HepG2 (cell line): ENCODE data around the gene CD207. TPM values are rescaled to one million over a fixed set of nuclear protein-coding genes. Genes with fewer than 3 reads are reported as not detected.

Experiments
- ATAC-seq: fragments of 200-7000 bp; cut with Tn5 transposase; 3 replicates; pipeline ENCODE4 v1.9.1; 2020; ENCODE audit warnings: mild to moderate bottlenecking, moderate library complexity
- BruUV-seq: library from RNA; stranded (reverse); fragments of 400-500 nt; replicated peaks from 2 replicates; lab custom pipeline; 2021; lab: Mats Ljungman, UMichigan
- CTCF ChIA-PET: fragments of 300-600 bp; formaldehyde crosslinking; extraction: SDS; loops from one replicate; lab custom pipeline; 2021; ENCODE audit warnings: low total read pairs, inconsistent platforms, low intra/inter-chr PET ratio; lab: Yijun Ruan, JAX
- POLR2A ChIA-PET: fragments of 350-600 bp; sonication (Branson Sonifier 250); formaldehyde crosslinking; loops from one replicate; lab custom pipeline; 2020; ENCODE audit warnings: antibody characterized with exemption, inconsistent platforms; lab: Yijun Ruan, JAX
- DNase-seq: peaks from one replicate; pipeline ENCODE4 v3.0.0-alpha.2; 2015; ENCODE audit warnings: low spot score
- FAIRE-seq: peaks from 3 replicates; lab custom pipeline; 2011; peaks lifted over from hg19 to GRCh38; lab: Jason Lieb, UNC
- H2AFZ ChIP-seq: one replicate; pipeline ENCODE4 v1.6.1; 2011; ENCODE audit warnings: low read length, inconsistent platforms
- H3K27ac ChIP-seq: fragments of 300-600 bp; 3 replicates; pipeline ENCODE4 v1.8.0; 2011; ENCODE audit warnings: mixed run types, mild to moderate bottlenecking, mixed read lengths, low read length, inconsistent platforms; ENCODE audit not compliant: insufficient read depth; ENCODE audit errors: extremely low read length
- H3K27me3 ChIP-seq, 2 experiments: fragments of 200-600 bp in 1 of 2; 2 replicates in 1 of 2; 3 replicates in 1 of 2; pipeline versions ENCODE4 v1.6.0 to v1.8.0; 2011; ENCODE audit warnings: low read length in 2 of 2, mild to moderate bottlenecking in 2 of 2, moderate library complexity in 2 of 2, inconsistent platforms in 1 of 2; ENCODE audit not compliant: insufficient read depth in 2 of 2, control insufficient read depth in 1 of 2
- H3K36me3 ChIP-seq, 2 experiments: fragments of 200-600 bp in 1 of 2; replicated peaks in 1 of 2; 2 replicates in 1 of 2; 3 replicates in 1 of 2; pipeline versions ENCODE4 v1.5.1 to v1.8.0; 2011; ENCODE audit warnings: low read length in 2 of 2, inconsistent platforms in 1 of 2; ENCODE audit not compliant: insufficient read depth in 2 of 2, control insufficient read depth in 1 of 2
- H3K4me1 ChIP-seq: 2 replicates; pipeline ENCODE4 v1.5.1; 2012; ENCODE audit warnings: low read length, inconsistent platforms; ENCODE audit not compliant: insufficient read depth
- H3K4me2 ChIP-seq: 2 replicates; pipeline ENCODE4 v1.6.0; 2011; ENCODE audit warnings: low read depth, low read length, inconsistent platforms
- H3K4me3 ChIP-seq, 3 experiments: fragments of 200-600 bp in 1 of 3; sonication (generic), shearing (Covaris generic) in 1 of 3; replicated peaks in 1 of 3; 2 replicates each; pipeline ENCODE4 v1.5.1; 2011 to 2016; ENCODE audit warnings: low read length in 3 of 3, inconsistent platforms in 2 of 3, low read depth in 2 of 3, mild to moderate bottlenecking in 2 of 3, control low read depth in 1 of 3, mixed read lengths in 1 of 3; ENCODE audit not compliant: insufficient read depth in 1 of 3
- H3K79me2 ChIP-seq: one replicate; pipeline ENCODE4 v1.6.1; 2011; ENCODE audit warnings: low read length, inconsistent platforms; ENCODE audit not compliant: insufficient read depth
- H3K9ac ChIP-seq: 2 replicates; pipeline ENCODE4 v1.6.0; 2011; ENCODE audit warnings: mild to moderate bottlenecking, low read depth, low read length, inconsistent platforms; ENCODE audit not compliant: insufficient read depth
- H3K9me3 ChIP-seq: 2 replicates; pipeline ENCODE4 v1.5.1; 2012; ENCODE audit warnings: mild to moderate bottlenecking, low read length
- H4K20me1 ChIP-seq: 2 replicates; pipeline ENCODE4 v1.6.0; 2011; ENCODE audit warnings: inconsistent platforms, mild to moderate bottlenecking, low read length, moderate library complexity; ENCODE audit not compliant: insufficient read depth
- GTF3A ChIP-seq: sonication (generic); formaldehyde crosslinking; conservative IDR thresholded peaks from 2 replicates; pipeline ENCODE4 v1.4.0; 2020; ENCODE audit warnings: mild to moderate bottlenecking, missing genetic modification reagents
- MAFG ChIP-seq: sonication (generic); formaldehyde crosslinking; IDR thresholded peaks from 2 replicates; pipeline ENCODE4 v1.5.1; 2020; ENCODE audit warnings: mild to moderate bottlenecking, missing genetic modification reagents
- ZNF687 ChIP-seq: sonication (generic); formaldehyde crosslinking; IDR thresholded peaks from 2 replicates; pipeline ENCODE4 v1.5.1; 2020; ENCODE audit warnings: mild to moderate bottlenecking, missing genetic modification reagents, moderate library complexity
- ZNF790 ChIP-seq: sonication (generic); formaldehyde crosslinking; IDR thresholded peaks from 2 replicates; pipeline ENCODE4 v1.8.0; 2022; ENCODE audit warnings: missing genetic modification reagents, mild to moderate bottlenecking, borderline replicate concordance
- WGBS: methylation state at CpG from one replicate; pipeline ENCODE4 v1.1.6; 2017; ENCODE audit warnings: low lambda C conversion rate; 5-methylcytosine and 5-hydroxymethylcytosine counted together
- in situ Hi-C: cut with HindIII; loops from 2 replicates; pipeline ENCODE4 v1.10.0; 2017; ENCODE audit warnings: low pct_unique_long_range_greater_than_20kb; ENCODE audit not compliant: extremely low pct_ligation_motif_present
- intact Hi-C: fragments of 100-400 bp; cut with micrococcal nuclease; formaldehyde crosslinking; loops from one replicate; pipeline ENCODE4 v1.10.0; 2022; ENCODE audit not compliant: unreplicated experiment
- polyA plus RNA-seq, 8 experiments: library from polyadenylated mRNA; depleted of rRNA in 3 of 8; stranded (reverse) in 7 of 8; unstranded in 1 of 8; fragments of >200 nt; fragmentation: Illumina TruSeq in 4 of 8; extraction: Trizol in 4 of 8; gene quantifications; 2 replicates each; pipeline versions ENCODE4 v1.2.1 to v1.2.3, GENCODE V29; 2011 to 2016; ENCODE audit warnings: low read depth in 4 of 8, missing spikeins in 1 of 8, mixed read lengths in 1 of 8; ENCODE audit not compliant: insufficient read depth in 1 of 8
- total RNA-seq, 5 experiments: library from RNA; depleted of rRNA; stranded (reverse); fragments of >200 nt; fragmentation: Illumina TruSeq; extraction: Trizol; gene quantifications; 2 replicates each; pipeline ENCODE4 v1.2.3, GENCODE V29; 2016; ENCODE audit warnings: low read depth in 1 of 5

The CD207 gene
- total and polyA plus RNA-seq, 2 of the 13 experiments (the other 11 are each of a cell fraction or from before 2014, with no cell fraction given): 0.09 to 0.15 TPM

- no peaks in the 10 kb centered on the region for H3K9me3 ChIP-seq
- no peak overlapping the region for H3K4me2 ChIP-seq
- TF ChIP-seq MAFG (CRISPR knock-in tag): no peak
- TF ChIP-seq GTF3A (CRISPR knock-in tag): 0 out of 2 replicates have a peak, but pooled peaks have one; percentile 40
- TF ChIP-seq, all 625 proteins: peak for 1
- Histone ChIP-seq H3K9ac (no peak overlapping the region), H3K4me1 (peaks cover 60% of the 10 kb centered on the region), H3K27me3 (peaks cover 1 to 11% of the 10 kb centered on the region in 2 experiments; a peak in 2 of 5 replicates), H3K79me2 (no peaks in the 10 kb centered on the region), H3K27ac (no peak overlapping the region), H3K4me3 (no peak overlapping the region), H4K20me1 (no peaks in the 10 kb centered on the region), H3K36me3 (no peaks in the 10 kb centered on the region), H2AFZ (no peak overlapping the region)
- ChIA-PET POLR2A (no interaction called here), CTCF (no interaction called here)
- no TSS peak for BruUV-seq
- 53% methylated on average over 4 of the region's 5 CpGs for WGBS
- no peak for DNase-seq
- intact Hi-C loops: no loop called here
- no peak for ATAC-seq
- in situ Hi-C loops: no loop called here
- FAIRE-seq: no peak
These were observed 12.4 kb downstream of the CD207 start for GRCh38 chr2:70823249-70823648.

GRCh38 chr2:70822843-70823242, 12.8 kb downstream of the CD207 start:
- Histone ChIP-seq H3K9ac (no peak overlapping the region), H3K4me1 (peaks cover 60% of the 10 kb centered on the region), H3K27ac (no peak overlapping the region), H3K27me3 (peaks cover 0 to 8% of the 10 kb centered on the region in 2 experiments; a peak in 1 of 5 replicates), H2AFZ (no peak overlapping the region), H3K4me3 (no peak overlapping the region), H3K9me3 (no peaks in the 10 kb centered on the region), H3K79me2 (no peaks in the 10 kb centered on the region), H3K4me2 (no peak overlapping the region), H3K36me3 (no peaks in the 10 kb centered on the region), H4K20me1 (no peaks in the 10 kb centered on the region)
- intact Hi-C loops: no loop called here
- peak; percentile 28; the same call in 1 of the 2 replicates for TF ChIP-seq ZNF687 (CRISPR knock-in tag)
- TF ChIP-seq ZNF790 (CRISPR knock-in tag): no peak
- in situ Hi-C loops: no loop called here
- no peak for DNase-seq
- ATAC-seq: no peak
- 50% methylated on average over 8 of the region's 8 CpGs for WGBS
- BruUV-seq: no TSS peak
- POLR2A ChIA-PET: no interaction called here
- FAIRE-seq: no peak
- CTCF ChIA-PET: no interaction called here
